D721Med (cell line): ENCODE data around the gene SKP1.

Experiments
- DNase-seq: peaks from one replicate; pipeline ENCODE4 v3.0.0; 2011; ENCODE audit warnings: low spot score; ENCODE audit not compliant: insufficient read length
- FAIRE-seq: peaks from 2 replicates; lab custom pipeline; 2011; peaks lifted over from hg19 to GRCh38; lab: Jason Lieb, UNC
- TF ChIP-seq, protein P1 (sequence below): IDR thresholded peaks from 2 replicates; pipeline ENCODE4 v1.5.1; 2012; ENCODE audit warnings: mild to moderate bottlenecking, control low read depth; ENCODE audit not compliant: insufficient read depth; ENCODE audit errors: missing control alignments

SKP1 gene

DNA sequence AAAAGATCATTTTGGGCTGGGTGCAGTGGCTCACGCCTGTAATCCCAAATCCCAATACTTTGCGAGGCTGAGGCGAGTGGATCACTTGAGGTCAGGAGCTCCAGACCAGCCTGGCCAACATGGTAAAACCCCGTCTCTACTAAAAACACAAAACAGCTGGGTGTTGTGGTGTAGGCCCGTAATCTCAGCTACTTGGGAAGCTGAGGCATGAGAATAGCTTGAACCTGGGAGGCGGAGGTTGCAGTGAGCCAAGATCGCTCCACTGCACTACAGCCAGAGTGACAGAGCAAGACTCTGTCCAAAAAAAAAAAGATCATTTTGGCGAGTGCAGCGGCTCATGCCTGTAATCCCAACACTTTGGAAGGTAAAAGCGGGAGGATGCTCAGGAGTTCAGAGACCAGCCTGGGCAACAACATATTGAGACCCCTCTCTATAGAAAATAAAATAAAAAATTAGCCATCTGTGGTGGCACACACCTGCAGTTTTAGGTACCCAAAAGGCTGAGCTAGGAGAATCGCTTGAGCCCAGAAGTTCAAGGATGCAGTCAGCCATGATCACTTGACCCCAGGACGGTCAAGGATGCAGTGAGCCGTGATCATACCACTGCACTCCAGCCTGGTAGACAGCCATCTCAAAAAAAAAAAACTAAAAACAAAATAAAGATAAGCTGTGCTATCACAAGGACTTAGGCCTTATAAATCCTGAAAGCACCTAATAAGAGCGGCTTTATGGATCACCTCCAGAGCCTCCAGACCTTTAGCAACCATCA lies 32.9 kb upstream of the SKP1 start:
- TF ChIP-seq, protein P1, sequence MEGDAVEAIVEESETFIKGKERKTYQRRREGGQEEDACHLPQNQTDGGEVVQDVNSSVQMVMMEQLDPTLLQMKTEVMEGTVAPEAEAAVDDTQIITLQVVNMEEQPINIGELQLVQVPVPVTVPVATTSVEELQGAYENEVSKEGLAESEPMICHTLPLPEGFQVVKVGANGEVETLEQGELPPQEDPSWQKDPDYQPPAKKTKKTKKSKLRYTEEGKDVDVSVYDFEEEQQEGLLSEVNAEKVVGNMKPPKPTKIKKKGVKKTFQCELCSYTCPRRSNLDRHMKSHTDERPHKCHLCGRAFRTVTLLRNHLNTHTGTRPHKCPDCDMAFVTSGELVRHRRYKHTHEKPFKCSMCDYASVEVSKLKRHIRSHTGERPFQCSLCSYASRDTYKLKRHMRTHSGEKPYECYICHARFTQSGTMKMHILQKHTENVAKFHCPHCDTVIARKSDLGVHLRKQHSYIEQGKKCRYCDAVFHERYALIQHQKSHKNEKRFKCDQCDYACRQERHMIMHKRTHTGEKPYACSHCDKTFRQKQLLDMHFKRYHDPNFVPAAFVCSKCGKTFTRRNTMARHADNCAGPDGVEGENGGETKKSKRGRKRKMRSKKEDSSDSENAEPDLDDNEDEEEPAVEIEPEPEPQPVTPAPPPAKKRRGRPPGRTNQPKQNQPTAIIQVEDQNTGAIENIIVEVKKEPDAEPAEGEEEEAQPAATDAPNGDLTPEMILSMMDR, result no peak
- no peak for FAIRE-seq

GRCh38 chr5:134207696-134208095 lies 30.9 kb upstream of the SKP1 start:
- DNase-seq, result no peak
- TF ChIP-seq, protein P1, result no peak
- FAIRE-seq, result no peak

More for the DNA sequence above, 32.9 kb upstream of the SKP1 start:
- DNase-seq, result no peak

GRCh38 chr5:134206627-134207160 lies 29.9 kb upstream of the SKP1 start:
- no peak for FAIRE-seq

GRCh38 chr5:134204575-134204974 lies 27.8 kb upstream of the SKP1 start:
- TF ChIP-seq, protein P1, result no peak
- DNase-seq (no peak), FAIRE-seq (no peak)

More at GRCh38 chr5:134206627-134207160, 29.9 kb upstream of the SKP1 start:
- TF ChIP-seq, protein P1, result no peak
- no peak for DNase-seq

GRCh38 chr5:134203630-134204029 lies 26.9 kb upstream of the SKP1 start:
- TF ChIP-seq, protein P1, result no peak
- no peak for FAIRE-seq
- no peak for DNase-seq

DNA sequence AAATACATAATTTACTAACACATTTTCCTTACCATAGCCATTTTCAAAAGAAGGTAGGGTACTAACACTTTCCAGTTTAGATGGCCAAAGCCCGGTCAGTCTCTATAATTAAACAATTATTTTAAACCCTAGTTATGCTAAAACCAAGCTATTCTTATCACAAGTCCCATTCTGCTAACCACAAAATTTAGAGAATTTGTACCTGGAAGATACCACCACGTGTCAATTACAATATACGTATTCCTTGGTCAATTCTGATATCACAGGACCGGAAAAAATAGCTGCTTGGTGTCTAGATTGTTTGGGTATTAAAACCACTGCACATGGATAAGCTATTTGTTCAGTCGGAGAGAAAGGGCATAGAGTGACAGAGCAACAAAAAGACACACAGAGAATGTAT lies 18.9 kb upstream of the SKP1 start:
- TF ChIP-seq, protein P1, result no peak
- no peak for FAIRE-seq
- DNase-seq, result no peak

DNA sequence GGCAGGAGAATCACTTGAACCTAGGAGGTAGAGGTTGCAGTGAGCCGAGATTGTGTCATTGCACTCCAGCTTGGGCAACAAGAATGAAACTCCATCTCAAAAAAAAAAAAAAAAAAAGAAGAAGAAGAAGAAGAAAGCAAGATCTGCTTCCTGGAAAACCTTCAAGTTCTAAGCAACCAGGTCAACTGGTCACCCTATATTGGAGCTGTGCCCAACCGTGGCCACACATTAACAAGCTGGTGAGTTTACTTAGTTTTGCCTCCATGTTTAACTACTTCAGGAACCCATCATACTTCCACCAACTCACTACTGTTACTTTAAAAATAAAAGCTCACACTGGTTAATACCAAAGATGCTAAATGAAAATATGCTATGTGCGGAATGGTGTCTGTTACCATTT lies 12.3 kb upstream of the SKP1 start:
- TF ChIP-seq, protein P1, result no peak
- no peak for DNase-seq
- FAIRE-seq, result no peak
